ENCODE results near the gene FAM89B. TPM values are rescaled to one million over a fixed set of nuclear protein-coding genes. Genes with fewer than 3 reads are reported as not detected.
A peak's percentile ranks its signal among the peaks of the same experiment; 100 is the strongest.
"Not testable (repeated sequence)": the region's sequence is repeated elsewhere in the genome, so short reads cannot be mapped to it uniquely, and the experiment has no call there.

Gene FAM89B
- total RNA-seq, 1 donor from 2014 or later = 22.3 TPM

- no peak for DNase-seq
These were observed 15.7 kb upstream of the FAM89B start for GRCh38 chr11:65556470-65557279.

- DNase-seq = no peak
These were observed 14.9 kb upstream of the FAM89B start for GRCh38 chr11:65557280-65558001.

GRCh38 chr11:65558002-65558929 lies 14.1 kb upstream of the FAM89B start, which contains the start of gene LTBP3:
Gene LTBP3 (minus strand): TSS chr11:65558359. CDS start chr11:65557959, 400 bp downstream.
- DNase-seq = peak; percentile 75

- no peak for DNase-seq
These were observed 13.3 kb upstream of the FAM89B start for GRCh38 chr11:65558930-65559509.

DNA sequence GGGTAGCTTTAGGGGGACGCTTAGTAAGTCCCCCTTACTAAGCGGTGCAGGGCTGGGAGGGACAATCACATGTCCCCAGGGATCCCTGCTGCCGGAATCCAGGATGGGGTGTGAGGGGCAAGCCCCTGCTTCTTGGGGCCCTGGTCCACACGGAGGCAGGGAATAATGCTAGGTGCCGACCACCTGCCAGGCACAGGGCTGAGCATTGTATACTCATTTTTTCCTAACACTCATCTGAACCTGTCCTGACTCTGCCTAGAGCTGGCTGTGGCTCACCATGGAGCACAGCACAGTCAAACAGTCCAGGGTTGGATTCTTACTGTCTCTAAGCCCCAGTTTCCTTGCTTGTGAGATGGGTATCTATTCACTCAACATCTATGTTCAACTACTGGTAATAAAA lies 12.8 kb upstream of the FAM89B start:
- DNase-seq = no peak

DNA sequence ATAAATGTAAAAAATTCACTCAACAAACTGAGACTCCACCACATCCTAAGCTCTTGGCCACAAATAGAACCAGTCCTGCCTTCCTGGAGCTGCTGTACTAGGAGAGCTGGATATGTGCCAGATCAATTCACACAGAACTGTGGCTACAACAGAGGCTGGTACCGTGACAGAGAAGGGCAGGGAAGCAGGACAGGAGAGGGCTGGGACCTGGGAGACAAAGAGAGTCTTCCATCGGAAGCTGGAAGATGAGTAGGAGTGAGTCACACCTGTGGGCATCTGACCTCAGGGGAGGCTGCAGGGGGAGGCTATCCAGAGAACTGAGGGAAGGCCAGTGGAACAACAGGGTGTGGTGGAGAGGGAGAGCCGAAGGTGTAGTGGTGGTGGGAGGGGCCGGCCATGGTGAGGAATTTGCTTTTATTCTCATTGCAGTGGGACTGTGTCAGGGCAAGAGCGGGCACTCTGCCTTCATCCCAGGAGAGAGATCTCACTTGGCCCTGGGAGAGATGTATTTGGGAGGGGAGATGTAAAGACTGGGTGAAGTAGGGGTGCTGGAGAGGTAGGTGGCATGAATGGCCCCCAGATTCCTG lies 12.3 kb upstream of the FAM89B start:
- DNase-seq = no peak

DNA sequence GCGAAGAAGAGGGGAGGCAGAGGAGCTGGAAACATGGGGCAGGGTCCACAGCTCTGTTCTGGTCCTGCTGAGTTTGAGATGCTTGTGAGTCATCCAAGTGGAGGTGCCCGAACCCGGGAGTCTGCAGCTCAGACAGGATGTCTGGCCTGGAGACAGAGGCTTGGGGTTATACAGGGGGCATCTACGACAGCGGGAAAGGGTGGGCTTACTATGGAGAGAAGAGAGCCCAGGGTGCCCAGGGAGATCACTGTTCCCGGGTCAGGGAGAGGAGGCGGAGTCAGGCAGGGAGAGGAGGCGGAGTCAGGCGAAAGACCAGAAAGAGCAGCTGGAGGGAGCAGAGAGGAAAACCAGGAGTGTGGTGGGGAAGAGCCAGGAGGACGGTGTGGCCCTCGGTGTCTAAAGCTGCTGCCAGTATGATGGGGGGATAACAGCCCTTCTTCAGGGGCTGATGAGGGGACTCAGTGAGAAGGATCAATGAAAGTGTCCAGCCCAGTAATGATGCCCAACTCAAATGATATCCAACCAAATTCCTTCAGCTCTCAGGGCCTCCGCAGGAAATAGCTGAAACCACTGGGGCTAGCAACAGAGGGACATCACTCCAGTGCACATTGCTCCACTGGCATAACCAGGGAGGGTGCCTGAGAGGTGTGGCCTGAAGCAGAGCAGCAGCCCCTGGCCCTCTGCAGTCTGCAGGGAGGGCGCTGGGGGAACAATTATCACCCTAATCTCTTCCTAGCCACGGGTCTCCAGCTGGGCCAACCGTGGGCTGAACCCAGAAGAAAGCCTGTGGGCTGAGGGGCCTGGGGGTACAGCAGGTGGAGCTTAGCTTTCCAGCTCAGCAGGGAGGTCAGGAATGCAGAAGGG lies 11.6 kb upstream of the FAM89B start:
- DNase-seq = no peak

DNA sequence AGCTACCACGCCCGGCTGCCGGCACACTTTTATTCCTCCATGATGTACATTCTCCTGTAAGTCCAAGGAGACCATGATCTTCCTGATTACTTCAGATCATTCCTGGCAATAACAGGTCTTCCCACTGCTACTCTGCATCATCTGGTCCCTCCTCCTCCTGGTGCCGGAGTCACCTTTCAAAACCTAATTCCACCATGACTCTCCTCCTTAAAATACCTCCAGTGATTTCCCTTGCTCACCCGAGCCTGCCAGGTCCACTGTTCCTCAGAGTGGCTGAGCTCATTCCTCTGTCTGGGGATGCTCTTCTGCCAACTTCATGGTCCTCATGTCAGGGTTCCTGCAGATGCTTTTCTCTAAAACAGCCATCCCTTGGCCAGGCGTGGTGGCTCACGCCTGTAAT lies 10.3 kb upstream of the FAM89B start:
- DNase-seq = no peak

GRCh38 chr11:65562788-65563187 lies 9.6 kb upstream of the FAM89B start:
- DNase-seq = no peak

GRCh38 chr11:65563601-65564000 lies 8.7 kb upstream of the FAM89B start:
- no peak for DNase-seq

- not testable (repeated sequence) for DNase-seq
These were observed 7.3 kb upstream of the FAM89B start for GRCh38 chr11:65564879-65565559.

- no peak for DNase-seq
These were observed 6.5 kb upstream of the FAM89B start for GRCh38 chr11:65565624-65566453.

DNA sequence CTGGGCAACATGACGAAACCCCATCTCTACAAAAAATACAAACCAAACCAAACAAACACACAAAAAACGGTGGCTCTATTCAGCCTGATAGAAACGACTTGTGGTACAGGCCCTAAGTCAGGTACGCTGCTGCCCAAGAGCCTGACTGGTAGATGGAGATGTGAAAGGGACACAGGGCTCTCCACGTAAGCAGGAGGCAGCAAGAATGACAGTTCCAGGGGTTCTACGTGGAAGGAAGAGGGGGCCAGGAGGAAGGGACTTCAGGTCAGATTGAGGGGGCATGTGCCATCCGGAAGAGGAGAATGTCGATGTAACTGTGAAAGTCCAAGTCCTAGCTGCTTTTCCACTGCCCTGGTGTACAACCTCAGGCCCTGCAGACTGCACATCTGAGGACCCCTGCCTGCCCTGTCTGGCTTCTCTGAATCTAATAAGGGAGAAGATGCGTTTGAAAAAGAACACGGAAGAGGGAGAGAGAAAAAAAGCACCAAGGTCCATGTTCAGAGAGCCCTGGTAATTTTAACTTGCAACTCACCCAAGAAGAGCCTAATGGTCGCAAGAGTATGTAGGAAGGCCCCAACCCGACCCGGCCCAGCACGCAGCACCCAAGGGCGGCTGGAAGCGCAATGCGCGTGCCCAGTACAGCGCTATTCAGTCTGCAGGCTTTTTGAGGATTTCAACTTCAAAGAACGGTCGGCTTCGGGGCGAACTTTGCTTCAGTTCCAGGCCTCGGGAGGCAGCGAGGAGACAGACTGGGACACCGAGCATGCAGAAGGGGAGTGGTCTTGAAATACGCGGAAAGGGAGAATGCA lies 3.0 kb upstream of the FAM89B start:
- no peak for DNase-seq

DNA sequence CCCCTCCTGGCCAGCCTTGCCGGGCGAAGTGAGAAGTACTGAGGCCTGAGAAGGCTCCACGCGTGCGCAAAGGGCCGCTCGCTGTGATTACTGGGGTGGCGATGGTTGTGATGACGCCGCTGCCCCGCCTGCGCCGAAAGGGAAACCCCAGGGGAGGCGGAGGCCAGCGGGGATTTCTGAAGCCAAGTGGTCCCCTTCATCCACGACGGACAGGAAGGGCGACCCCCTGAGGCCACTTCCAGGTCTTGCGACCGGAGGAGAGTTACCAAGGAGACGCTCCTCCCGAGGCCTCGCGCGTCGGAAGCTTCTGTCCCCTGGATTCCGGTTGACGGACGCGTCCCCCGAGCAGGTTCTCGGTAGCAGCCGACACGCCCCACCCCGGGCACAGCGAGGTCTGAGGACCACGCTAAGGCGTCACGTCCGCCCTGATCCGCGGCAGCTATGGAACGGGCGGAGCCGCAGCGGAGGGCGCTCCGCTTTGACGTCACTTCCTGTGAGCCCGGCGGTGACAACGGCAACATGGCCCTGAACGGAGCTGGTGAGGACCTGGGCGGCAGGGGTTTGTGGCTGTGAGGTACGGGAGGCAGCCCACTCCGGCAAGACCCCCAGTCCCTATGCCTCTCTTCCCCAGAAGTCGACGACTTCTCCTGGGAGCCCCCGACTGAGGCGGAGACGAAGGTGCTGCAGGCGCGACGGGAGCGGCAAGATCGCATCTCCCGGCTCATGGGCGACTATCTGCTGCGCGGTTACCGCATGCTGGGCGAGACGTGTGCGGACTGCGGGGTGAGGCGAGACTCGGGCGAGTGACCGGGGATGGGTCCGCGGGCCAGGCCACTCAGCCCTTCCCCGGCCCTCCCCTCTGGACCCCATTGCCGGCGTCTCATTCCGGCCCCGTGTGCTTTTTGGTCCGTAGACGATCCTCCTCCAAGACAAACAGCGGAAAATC lies 2.1 kb upstream of the FAM89B start, which contains the start of gene ZNRD2:
TSS of gene ZNRD2 (plus strand) at position 505 of the 946 bp plus-strand sequence. CDS start at position 520, 15 bp downstream.
- DNase-seq = peak; percentile 97

- DNase-seq = no peak
These were observed 918 bp upstream of the FAM89B start for GRCh38 chr11:65571420-65571819.

DNA sequence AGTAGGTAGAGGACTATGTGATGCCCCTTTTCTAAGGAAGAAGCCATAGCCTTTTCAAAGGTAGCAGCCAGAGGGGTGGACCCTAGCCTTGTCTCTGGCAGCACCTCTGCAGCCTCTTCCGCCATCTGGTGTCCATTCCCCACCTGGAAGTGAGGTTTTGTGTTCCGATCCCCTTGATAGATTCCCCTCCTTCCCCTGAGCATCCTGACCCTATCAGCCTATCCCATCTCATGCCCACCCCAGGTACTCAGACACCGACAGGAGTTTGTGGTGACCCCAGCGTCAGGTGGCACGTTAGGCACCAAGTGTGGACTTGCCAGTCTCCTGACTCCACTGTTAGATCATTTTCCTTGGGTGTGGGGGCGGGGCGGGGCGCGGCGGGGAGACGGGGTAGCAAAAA lies 398 bp upstream of the FAM89B start:
- DNase-seq = no peak

All from occipital lobe (tissue), 2 donors.